T47D (cell line): ENCODE data around the gene DGKZ.

Source experiments
- DNase-seq, 2 experiments: peaks; one replicate each; pipeline versions ENCODE4 v3.0.0 to v3.0.0-alpha.2; 2011 to 2012; ENCODE audit warnings: low read depth in 1 of 2, low spot score in 1 of 2
- JUND ChIP-seq: IDR thresholded peaks from 2 replicates; pipeline ENCODE4 v1.6.1; 2012; ENCODE audit warnings: low read depth
- in situ Hi-C: cut with HindIII; loops from 2 replicates; pipeline ENCODE4 v1.10.0; 2016; ENCODE audit warnings: low sequenced_read_pairs, low pct_unique_long_range_greater_than_20kb

Gene DGKZ

DNA sequence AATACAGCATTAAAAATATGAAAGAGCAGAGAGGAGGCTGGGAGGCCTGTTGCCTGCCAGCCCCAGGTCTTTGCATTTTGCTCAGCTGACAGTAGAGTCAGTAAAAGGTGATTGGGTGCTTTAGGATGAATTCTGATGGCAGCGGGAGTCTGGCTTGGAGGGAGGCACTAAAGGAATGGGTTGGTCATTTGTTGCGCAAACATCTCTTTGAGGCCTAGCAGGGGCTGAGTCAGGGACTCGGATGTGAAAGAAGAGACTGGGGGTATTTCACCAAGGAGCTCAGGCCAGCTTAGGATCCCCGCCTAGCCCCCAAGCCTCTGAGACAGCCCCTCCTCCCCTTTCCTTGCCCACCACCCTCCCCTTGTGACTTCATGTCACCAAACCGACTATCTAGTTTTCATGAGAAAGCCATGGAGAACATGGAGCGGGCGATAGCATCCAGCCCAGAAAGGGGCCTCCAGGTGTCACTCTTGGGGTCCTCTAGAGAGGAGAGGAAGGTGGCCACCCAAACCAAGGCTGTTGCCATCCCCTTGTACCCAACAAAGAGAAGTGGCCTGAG is 9.7 kb downstream of the DGKZ start:
- TF ChIP-seq JUND = no peak
- in situ Hi-C loops = no loop called here
- DNase-seq = no peak

- in situ Hi-C loops = no loop called here
- no peak for TF ChIP-seq JUND
- peak in 1 of 2 experiments; percentile 76 for DNase-seq
These were observed 10.2 kb downstream of the DGKZ start for GRCh38 chr11:46357483-46357936.

DNA sequence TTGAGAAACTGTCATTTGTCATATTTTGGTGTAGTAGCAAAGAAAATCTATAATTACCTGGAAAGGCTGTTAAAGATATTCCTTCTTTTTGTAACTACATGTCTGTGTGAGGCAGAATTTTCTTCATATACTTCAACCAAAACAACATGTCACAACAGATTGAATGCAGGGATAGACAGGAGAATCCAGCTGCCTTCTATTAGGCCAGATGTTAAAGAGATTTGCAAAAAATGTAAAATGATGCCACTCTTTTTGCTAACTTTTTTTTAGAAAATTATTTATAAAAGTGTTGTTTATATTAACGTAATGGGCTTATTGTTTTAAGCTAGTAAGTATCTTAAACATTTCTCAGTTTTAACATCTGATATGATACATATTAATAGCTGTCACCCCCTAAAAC is 12.7 kb downstream of the DGKZ start:
- in situ Hi-C loops = no loop called here
- no peak for DNase-seq
- no peak for TF ChIP-seq JUND

DNA sequence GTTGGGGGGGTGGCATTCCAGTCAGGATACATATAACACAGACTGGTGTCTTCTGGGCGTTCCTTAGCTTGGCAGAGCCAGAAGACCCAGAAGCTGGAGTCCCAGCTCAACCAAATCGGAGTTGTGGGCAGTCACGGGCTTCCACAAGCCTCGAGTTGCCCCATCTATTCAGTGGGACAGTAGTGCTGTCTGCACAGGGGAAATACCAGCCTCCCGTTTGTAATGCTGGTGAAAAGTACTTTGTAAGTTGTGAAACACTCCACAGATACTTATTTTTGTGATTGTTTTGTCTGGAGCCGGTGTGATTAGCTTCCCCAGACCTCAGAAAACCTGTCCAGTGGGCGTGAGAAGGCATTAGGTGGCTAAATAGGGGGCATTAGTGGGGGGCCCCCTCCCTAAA is 13.6 kb downstream of the DGKZ start:
- no peak for DNase-seq
- TF ChIP-seq JUND = no peak
- in situ Hi-C loops = no loop called here

- DNase-seq = peak in 1 of 2 experiments; percentile 69
These were observed 14.3 kb downstream of the DGKZ start for GRCh38 chr11:46361283-46362155.

GRCh38 chr11:46362156-46363030 is 15.1 kb downstream of the DGKZ start:
- no peak for DNase-seq
- in situ Hi-C loops = no loop called here
- no peak for TF ChIP-seq JUND

More at GRCh38 chr11:46361283-46362155, 14.3 kb downstream of the DGKZ start:
- in situ Hi-C loops = no loop called here
- TF ChIP-seq JUND = no peak

- in situ Hi-C loops = no loop called here
- DNase-seq = peak; percentile 70 to 89
These were observed 15.8 kb downstream of the DGKZ start for GRCh38 chr11:46363031-46363407.

GRCh38 chr11:46363455-46364005 is 16.3 kb downstream of the DGKZ start:
- DNase-seq = peak in 1 of 2 experiments; percentile 93
- in situ Hi-C loops = no loop called here

More at GRCh38 chr11:46363031-46363407, 15.8 kb downstream of the DGKZ start:
- no peak for TF ChIP-seq JUND

DNA sequence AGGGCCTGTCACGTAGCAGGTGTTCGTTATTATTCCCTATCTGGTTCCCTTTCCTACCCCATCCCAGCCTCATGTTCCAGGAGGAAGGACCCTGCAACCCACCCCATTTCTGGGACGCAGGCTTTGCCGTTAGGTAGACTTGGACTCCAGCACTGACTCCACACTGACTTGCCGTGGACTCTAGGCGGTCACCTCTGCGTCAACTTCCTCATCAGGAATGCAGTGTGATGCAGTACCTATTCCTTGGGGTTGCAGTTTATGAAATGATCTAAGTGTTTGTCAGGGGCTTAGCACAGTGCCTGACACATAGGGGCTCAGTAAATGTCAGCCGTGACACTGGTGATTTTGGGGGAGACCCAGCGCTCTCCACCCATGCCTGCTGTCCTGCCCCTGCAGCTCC is 16.8 kb downstream of the DGKZ start:
- TF ChIP-seq JUND = no peak
- in situ Hi-C loops = no loop called here
- no peak for DNase-seq

More at GRCh38 chr11:46363455-46364005, 16.3 kb downstream of the DGKZ start:
- TF ChIP-seq JUND = no peak

DNA sequence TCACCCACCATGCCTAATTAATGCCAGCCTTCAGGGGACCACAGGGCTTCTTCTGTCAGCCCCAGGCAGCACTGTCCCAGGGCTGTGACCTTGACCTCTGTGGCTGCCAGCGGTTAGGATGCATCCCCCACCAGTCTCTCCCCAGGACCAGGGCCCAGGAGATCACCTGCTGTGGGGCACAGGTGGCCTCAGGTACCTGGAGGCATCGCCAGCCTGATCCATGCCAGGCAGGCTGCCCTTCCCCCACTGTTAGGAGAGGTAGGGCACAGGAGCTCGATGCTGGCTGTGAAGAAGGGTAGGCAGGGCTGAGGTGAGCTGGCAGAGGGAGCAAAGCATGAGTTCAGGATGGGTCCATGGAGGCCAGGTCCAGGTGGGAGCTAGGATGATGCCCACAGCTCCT is 17.5 kb downstream of the DGKZ start:
- TF ChIP-seq JUND = no peak
- no peak for DNase-seq
- in situ Hi-C loops = no loop called here

- in situ Hi-C loops = no loop called here
- DNase-seq = no peak
- no peak for TF ChIP-seq JUND
These were observed 19.0 kb downstream of the DGKZ start for GRCh38 chr11:46366260-46366659.

- in situ Hi-C loops = no loop called here
- TF ChIP-seq JUND = no peak
- no peak for DNase-seq
These were observed 19.4 kb downstream of the DGKZ start for GRCh38 chr11:46366661-46367161.
